GM21423 (cell line): ENCODE data around the gene ABCC1.
"Not testable (repeated sequence)": the region's sequence is repeated elsewhere in the genome, so short reads cannot be mapped to it uniquely, and the experiment has no call there.

Experiments used
- ATAC-seq: cut with Tn5 transposase; IDR thresholded peaks from one replicate; pipeline ENCODE4 v1.9.1; 2021; ENCODE audit warnings: mild to moderate bottlenecking, moderate library complexity; ENCODE audit not compliant: unreplicated experiment

ABCC1 gene

GRCh38 chr16:15966420-15966819 lies 17.0 kb downstream of the ABCC1 start:
- ATAC-seq: no peak

- no peak for ATAC-seq
Measured at GRCh38 chr16:15966836-15967546, 17.6 kb downstream of the ABCC1 start.

- ATAC-seq: no peak
Measured at GRCh38 chr16:15967655-15968315, 18.4 kb downstream of the ABCC1 start.

GRCh38 chr16:15970202-15970601 lies 20.8 kb downstream of the ABCC1 start:
- no peak for ATAC-seq

GRCh38 chr16:15970743-15971439 lies 21.5 kb downstream of the ABCC1 start:
- ATAC-seq: no peak

GRCh38 chr16:15971440-15971815 lies 22.0 kb downstream of the ABCC1 start:
- no peak for ATAC-seq

GRCh38 chr16:15972046-15972868 lies 22.8 kb downstream of the ABCC1 start:
- no peak for ATAC-seq

GRCh38 chr16:15973421-15973820 lies 24.0 kb downstream of the ABCC1 start:
- no peak for ATAC-seq

- no peak for ATAC-seq
Measured at GRCh38 chr16:15974057-15974456, 24.6 kb downstream of the ABCC1 start.

GRCh38 chr16:15975172-15975571 lies 25.8 kb downstream of the ABCC1 start:
- no peak for ATAC-seq

GRCh38 chr16:15976225-15976812 lies 26.9 kb downstream of the ABCC1 start:
- no peak for ATAC-seq

- ATAC-seq: no peak
Measured at GRCh38 chr16:15976929-15977637, 27.7 kb downstream of the ABCC1 start.

- ATAC-seq: no peak
Measured at GRCh38 chr16:15979801-15980200, 30.4 kb downstream of the ABCC1 start.

GRCh38 chr16:15980329-15980728 lies 30.9 kb downstream of the ABCC1 start:
- ATAC-seq: no peak

- no peak for ATAC-seq
Measured at GRCh38 chr16:15981382-15981781, 32.0 kb downstream of the ABCC1 start.

GRCh38 chr16:15982194-15982915 lies 32.9 kb downstream of the ABCC1 start:
- ATAC-seq: not testable (repeated sequence)

GRCh38 chr16:15983898-15984297 lies 34.5 kb downstream of the ABCC1 start:
- no peak for ATAC-seq

GRCh38 chr16:15985144-15985543 lies 35.7 kb downstream of the ABCC1 start:
- no peak for ATAC-seq

- ATAC-seq: no peak
Measured at GRCh38 chr16:15986261-15986660, 36.8 kb downstream of the ABCC1 start.
